Neural progenitor cell (in vitro differentiated cells): Measurements from ENCODE around the gene CYBA. TPM values are rescaled to one million over a fixed set of nuclear protein-coding genes. Genes with fewer than 3 reads are reported as not detected.

Experiments
- DNase-seq: peaks from one replicate; pipeline ENCODE4 v3.0.0-alpha.2; 2016; ENCODE audit warnings: low spot score
- H2AFZ ChIP-seq: fragments of 200-600 bp; sonication (generic); replicated peaks from 2 replicates; pipeline ENCODE4 v1.6.1; 2016; ENCODE audit warnings: antibody characterized with exemption
- H3F3A ChIP-seq: fragments of 200-600 bp; sonication (generic); 2 replicates; pipeline ENCODE4 v1.6.1; 2016; ENCODE audit warnings: antibody characterized with exemption, low read depth
- H3K27ac ChIP-seq: fragments of 200-600 bp; sonication (generic); 2 replicates; pipeline ENCODE4 v1.5.1; 2016; ENCODE audit warnings: mild to moderate bottlenecking
- H3K27me3 ChIP-seq: fragments of 200-600 bp; sonication (generic); 2 replicates; pipeline ENCODE4 v1.6.1; 2016; ENCODE audit warnings: mild to moderate bottlenecking, moderate library complexity
- H3K36me3 ChIP-seq: fragments of 200-600 bp; sonication (generic); 2 replicates; pipeline ENCODE4 v1.5.1; 2016
- H3K4me1 ChIP-seq: fragments of 200-600 bp; sonication (generic); 2 replicates; pipeline ENCODE4 v1.6.1; 2016; ENCODE audit warnings: mixed run types
- H3K4me2 ChIP-seq: fragments of 200-600 bp; sonication (generic); 2 replicates; pipeline ENCODE4 v1.6.1; 2016
- H3K4me3 ChIP-seq: fragments of 200-600 bp; sonication (generic); 2 replicates; pipeline ENCODE4 v1.5.1; 2016
- H3K79me2 ChIP-seq: fragments of 200-600 bp; sonication (generic); 2 replicates; pipeline ENCODE4 v1.6.1; 2016; ENCODE audit warnings: low read depth
- H3K9ac ChIP-seq: fragments of 200-600 bp; sonication (generic); 2 replicates; pipeline ENCODE4 v1.6.1; 2016
- H3K9me3 ChIP-seq: fragments of 200-600 bp; sonication (generic); 2 replicates; pipeline ENCODE4 v1.5.1; 2016; ENCODE audit warnings: low read depth
- H4K20me1 ChIP-seq: fragments of 200-600 bp; sonication (generic); 2 replicates; pipeline ENCODE4 v1.6.1; 2016; ENCODE audit warnings: low read depth
- H3K27ac Mint-ChIP-seq: 3 replicates; pipeline ENCODE4 v1.8.0; 2021; ENCODE audit warnings: mixed read lengths
- H3K27me3 Mint-ChIP-seq: 2 replicates; pipeline ENCODE4 v1.8.0; 2022; ENCODE audit warnings: low read depth, mild to moderate bottlenecking, inconsistent platforms, moderate library complexity, mixed read lengths; ENCODE audit not compliant: insufficient read depth
- H3K36me3 Mint-ChIP-seq: 3 replicates; pipeline ENCODE4 v1.8.0; 2021; ENCODE audit warnings: mixed read lengths
- H3K4me1 Mint-ChIP-seq: 3 replicates; pipeline ENCODE4 v1.8.0; 2021; ENCODE audit warnings: mixed read lengths
- H3K4me3 Mint-ChIP-seq: 3 replicates; pipeline ENCODE4 v1.8.0; 2021; ENCODE audit warnings: mild to moderate bottlenecking, moderate library complexity, mixed read lengths
- H3K9me3 Mint-ChIP-seq: 3 replicates; pipeline ENCODE4 v1.8.0; 2020; ENCODE audit warnings: mixed read lengths
- EZH2 ChIP-seq: fragments of 200-600 bp; sonication (generic); IDR thresholded peaks from 2 replicates; pipeline ENCODE4 v1.6.1; 2017; ENCODE audit warnings: antibody characterized with exemption, mild to moderate bottlenecking, moderate library complexity
- EZH2phosphoT487 ChIP-seq: fragments of 200-600 bp; sonication (generic); IDR thresholded peaks from 2 replicates; pipeline ENCODE4 v1.6.1; 2017; ENCODE audit warnings: antibody characterized with exemption
- total RNA-seq: library from RNA; depleted of rRNA; stranded (reverse); fragments of >200 nt; gene quantifications from 2 replicates; pipeline ENCODE4 v1.2.3, GENCODE V29; 2015; ENCODE audit warnings: low replicate concordance
- TF ChIP-seq, protein P1 (sequence below): fragments of 200-600 bp; sonication (generic); IDR thresholded peaks from 2 replicates; pipeline ENCODE4 v1.5.1; 2017; ENCODE audit warnings: antibody characterized with exemption, mild to moderate bottlenecking

CYBA gene
- total RNA-seq, 1 donor from 2014 or later, result 29.9 TPM

- H3K9me3 ChIP-seq, result no peaks in the 10 kb centered on the region
- H4K20me1 ChIP-seq, result peaks cover 5% of the 10 kb centered on the region
- Mint-ChIP-seq H3K4me3 (no peak overlapping the region), H3K36me3 (peaks cover 16% of the 10 kb centered on the region), H3K27ac (no peak overlapping the region), H3K9me3 (no peaks in the 10 kb centered on the region), H3K27me3 (peaks cover 2% of the 10 kb centered on the region), H3K4me1 (no peaks in the 10 kb centered on the region)
- TF ChIP-seq, protein P1, sequence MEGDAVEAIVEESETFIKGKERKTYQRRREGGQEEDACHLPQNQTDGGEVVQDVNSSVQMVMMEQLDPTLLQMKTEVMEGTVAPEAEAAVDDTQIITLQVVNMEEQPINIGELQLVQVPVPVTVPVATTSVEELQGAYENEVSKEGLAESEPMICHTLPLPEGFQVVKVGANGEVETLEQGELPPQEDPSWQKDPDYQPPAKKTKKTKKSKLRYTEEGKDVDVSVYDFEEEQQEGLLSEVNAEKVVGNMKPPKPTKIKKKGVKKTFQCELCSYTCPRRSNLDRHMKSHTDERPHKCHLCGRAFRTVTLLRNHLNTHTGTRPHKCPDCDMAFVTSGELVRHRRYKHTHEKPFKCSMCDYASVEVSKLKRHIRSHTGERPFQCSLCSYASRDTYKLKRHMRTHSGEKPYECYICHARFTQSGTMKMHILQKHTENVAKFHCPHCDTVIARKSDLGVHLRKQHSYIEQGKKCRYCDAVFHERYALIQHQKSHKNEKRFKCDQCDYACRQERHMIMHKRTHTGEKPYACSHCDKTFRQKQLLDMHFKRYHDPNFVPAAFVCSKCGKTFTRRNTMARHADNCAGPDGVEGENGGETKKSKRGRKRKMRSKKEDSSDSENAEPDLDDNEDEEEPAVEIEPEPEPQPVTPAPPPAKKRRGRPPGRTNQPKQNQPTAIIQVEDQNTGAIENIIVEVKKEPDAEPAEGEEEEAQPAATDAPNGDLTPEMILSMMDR, result no peak
- TF ChIP-seq EZH2phosphoT487, result no peak
- no peak for TF ChIP-seq EZH2
- no peaks in the 10 kb centered on the region for H3K27me3 ChIP-seq
- H3K79me2 ChIP-seq, result peaks cover 16% of the 10 kb centered on the region
- no peak overlapping the region for H3K27ac ChIP-seq
- no peaks in the 10 kb centered on the region for H3K4me1 ChIP-seq
- H3K9ac ChIP-seq, result no peak overlapping the region
- no peak overlapping the region for H3K4me2 ChIP-seq
- no peaks in the 10 kb centered on the region for H3K36me3 ChIP-seq
- no peaks in the 10 kb centered on the region for H3F3A ChIP-seq
- no peak overlapping the region for H3K4me3 ChIP-seq
- H2AFZ ChIP-seq, result no peak overlapping the region
- DNase-seq, result no peak
Observed at GRCh38 chr16:88599092-88599733, 51.6 kb downstream of the CYBA start.

DNA sequence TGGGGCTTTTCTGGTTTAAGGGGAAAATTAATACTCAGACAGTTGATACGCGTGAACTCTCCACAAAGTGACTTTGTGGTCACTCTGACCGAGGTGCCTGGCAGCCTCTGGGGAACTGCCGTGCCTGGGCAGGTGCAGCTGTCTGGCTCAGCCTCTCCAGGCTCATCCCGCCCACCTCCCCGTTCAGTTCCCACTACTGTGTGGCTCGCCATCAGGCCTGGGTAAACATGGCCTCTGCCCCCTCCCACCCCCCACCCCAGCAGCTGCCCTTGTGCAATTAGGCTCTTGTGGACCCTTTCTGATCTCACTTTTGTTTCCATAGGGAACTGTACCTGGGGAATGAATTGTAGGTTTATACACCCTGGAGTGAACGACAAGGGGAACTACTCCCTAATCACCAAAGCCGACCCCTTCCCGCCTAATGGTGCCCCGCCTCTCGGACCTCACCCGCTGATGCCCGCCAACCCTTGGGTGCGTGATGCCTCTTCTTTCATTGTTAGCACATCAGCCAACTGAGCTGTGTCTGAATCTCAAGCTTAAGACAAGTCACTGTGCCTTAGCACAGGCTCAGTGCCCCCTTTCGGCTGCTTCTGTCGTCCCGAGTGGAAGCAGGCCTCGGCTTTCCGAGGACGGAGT is 52.9 kb downstream of the CYBA start:
- peaks cover 26% of the 10 kb centered on the region for H3K79me2 ChIP-seq
- no peak for TF ChIP-seq EZH2
- TF ChIP-seq, protein P1, result no peak
- no peak for TF ChIP-seq EZH2phosphoT487
- no peaks in the 10 kb centered on the region for H3K36me3 ChIP-seq

GRCh38 chr16:88596483-88596882 is 54.4 kb downstream of the CYBA start:
- H3K27me3 ChIP-seq, result no peaks in the 10 kb centered on the region
- H2AFZ ChIP-seq, result no peak overlapping the region
- no peak overlapping the region for H3K9ac ChIP-seq
- no peak overlapping the region for H3K4me3 ChIP-seq
- no peaks in the 10 kb centered on the region for H3K4me1 ChIP-seq
- Mint-ChIP-seq H3K9me3 (no peaks in the 10 kb centered on the region), H3K4me3 (no peak overlapping the region), H3K27me3 (peaks cover 6% of the 10 kb centered on the region), H3K27ac (no peak overlapping the region), H3K4me1 (peaks cover 2% of the 10 kb centered on the region), H3K36me3 (peaks cover 20% of the 10 kb centered on the region)
- no peaks in the 10 kb centered on the region for H3K9me3 ChIP-seq
- no peak overlapping the region for H3K4me2 ChIP-seq
- no peaks in the 10 kb centered on the region for H3K36me3 ChIP-seq
- TF ChIP-seq EZH2phosphoT487 (no peak), EZH2 (no peak)
- TF ChIP-seq, protein P1, result no peak
- H3F3A ChIP-seq, result no peaks in the 10 kb centered on the region
- no peak overlapping the region for H3K27ac ChIP-seq
- DNase-seq, result no peak
- peaks cover 16% of the 10 kb centered on the region for H4K20me1 ChIP-seq
- H3K79me2 ChIP-seq, result peaks cover 26% of the 10 kb centered on the region

More for the DNA sequence above, 52.9 kb downstream of the CYBA start:
- H3K27ac ChIP-seq, result no peak overlapping the region
- H3K9me3 ChIP-seq, result no peaks in the 10 kb centered on the region
- no peak overlapping the region for H3K4me2 ChIP-seq
- H2AFZ ChIP-seq, result no peak overlapping the region
- Mint-ChIP-seq H3K27me3 (peaks cover 2% of the 10 kb centered on the region), H3K9me3 (no peaks in the 10 kb centered on the region), H3K4me3 (no peak overlapping the region), H3K27ac (no peak overlapping the region), H3K4me1 (peaks cover under 1% of the 10 kb centered on the region), H3K36me3 (peaks cover 16% of the 10 kb centered on the region)
- H3K9ac ChIP-seq, result no peak overlapping the region
- no peaks in the 10 kb centered on the region for H3F3A ChIP-seq
- H4K20me1 ChIP-seq, result peaks cover 14% of the 10 kb centered on the region
- DNase-seq, result no peak
- no peaks in the 10 kb centered on the region for H3K27me3 ChIP-seq
- no peaks in the 10 kb centered on the region for H3K4me1 ChIP-seq
- H3K4me3 ChIP-seq, result no peak overlapping the region
